Activated CD4-positive, alpha-beta T cell treated with anti-CD3 and anti-CD28 coated beads, Interleukin-2, amount 50 U/mL, for 16 hours (primary cell): ENCODE measurements around the gene RHOD.
A peak's percentile ranks its signal among the peaks of the same experiment; 100 is the strongest.

Experiments
- DNase-seq: peaks from one replicate; pipeline ENCODE4 v3.0.0-alpha.2; 2020

RHOD gene

DNA sequence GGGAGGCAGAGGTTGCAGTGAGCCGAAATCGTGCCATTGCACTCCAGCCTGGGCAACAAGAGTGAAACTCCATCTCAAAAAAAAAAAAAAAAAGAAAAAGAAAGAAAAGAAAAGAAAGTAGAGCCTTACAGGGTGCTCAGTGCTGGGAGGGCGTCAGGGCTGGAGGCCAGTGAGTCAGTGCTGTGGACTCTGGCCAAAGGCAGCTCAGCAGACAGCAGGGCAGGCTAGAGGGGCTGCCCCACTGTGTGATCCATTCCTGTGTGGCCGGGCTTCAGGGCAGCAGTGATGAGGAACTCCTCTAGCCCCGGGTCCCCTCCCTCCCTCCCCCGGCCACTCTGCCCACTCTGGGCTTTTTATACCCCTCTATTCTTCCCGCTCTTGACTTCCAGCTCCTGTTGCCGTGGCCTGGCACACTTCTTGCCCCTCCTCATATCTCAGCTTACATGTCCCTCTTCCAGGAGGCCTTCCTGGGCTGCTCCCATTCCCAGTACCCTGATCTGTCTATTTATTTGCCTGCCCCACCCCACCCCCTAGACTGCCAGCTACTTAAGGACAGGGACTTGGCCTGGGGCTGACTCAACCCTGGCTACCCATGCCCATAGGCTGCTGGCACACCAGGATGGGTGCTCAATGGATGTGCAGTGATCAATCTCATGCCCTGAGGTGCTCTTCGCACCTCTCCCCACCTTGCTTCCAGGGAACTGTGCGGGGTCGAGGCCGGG is 23.7 kb upstream of the RHOD start:
- DNase-seq, result no peak

DNA sequence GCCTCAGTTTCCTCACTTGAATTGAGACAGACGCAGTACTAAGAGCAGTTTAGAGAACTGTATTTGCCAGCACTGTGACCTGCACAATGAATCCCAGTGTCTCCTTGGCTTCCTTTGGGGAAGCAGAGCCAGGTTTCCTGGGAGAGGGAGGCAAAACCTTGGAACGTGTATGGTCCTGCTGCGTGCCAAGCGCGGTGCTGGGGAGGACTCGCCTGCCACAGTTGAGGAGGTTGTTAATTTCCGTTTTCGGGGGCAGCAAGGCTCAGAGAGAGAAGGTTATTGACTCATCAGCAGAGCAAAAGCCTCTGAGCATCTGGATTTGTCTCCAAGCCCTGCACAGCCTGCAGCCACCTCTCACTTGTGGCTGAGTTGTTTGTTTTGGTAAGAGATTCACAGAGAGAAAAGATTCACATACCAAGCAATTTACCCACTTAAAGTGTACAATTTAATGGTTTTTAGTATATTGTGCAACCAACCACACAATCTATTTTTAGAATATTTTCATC is 22.9 kb upstream of the RHOD start:
- no peak for DNase-seq

DNA sequence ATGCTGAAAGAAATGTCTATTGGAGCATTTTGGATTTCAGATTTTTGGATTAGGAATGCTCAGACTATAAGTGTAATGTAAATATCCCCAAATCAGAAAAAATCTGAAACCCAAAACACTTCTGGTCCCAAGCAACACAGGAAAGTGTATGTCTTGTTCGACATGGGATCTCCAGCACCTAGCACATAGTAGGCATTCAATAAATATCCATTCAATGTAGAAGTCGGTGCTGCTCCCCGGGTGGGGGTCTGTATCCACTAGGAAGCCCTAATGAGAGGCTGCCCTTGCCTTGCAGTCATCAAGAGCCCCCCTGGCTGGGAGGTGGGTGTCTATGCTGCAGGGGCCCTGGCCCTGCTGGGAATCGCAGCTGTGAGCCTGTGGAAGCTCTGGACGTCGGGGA is 22.3 kb upstream of the RHOD start:
- DNase-seq, result no peak

DNA sequence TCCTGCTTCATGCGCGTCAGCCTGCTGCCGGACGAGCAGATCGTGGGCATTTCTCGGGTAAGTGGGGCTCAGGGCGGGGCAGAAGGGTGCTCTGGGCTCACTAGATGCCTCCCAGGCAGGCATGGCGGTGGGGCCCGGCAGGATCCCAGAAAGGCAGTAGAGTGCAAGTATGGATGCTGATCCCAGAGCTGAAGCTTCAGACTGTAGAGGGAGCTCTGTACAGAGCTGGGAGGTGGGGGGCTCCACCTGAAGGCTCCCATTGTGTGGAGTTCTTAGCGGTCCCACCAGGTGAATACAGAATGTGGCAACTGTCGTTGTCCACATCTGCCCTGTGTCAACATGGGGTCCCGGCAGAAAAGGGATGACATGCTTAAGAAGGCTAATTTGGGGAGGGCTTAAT is 16.5 kb upstream of the RHOD start:
- no peak for DNase-seq

DNA sequence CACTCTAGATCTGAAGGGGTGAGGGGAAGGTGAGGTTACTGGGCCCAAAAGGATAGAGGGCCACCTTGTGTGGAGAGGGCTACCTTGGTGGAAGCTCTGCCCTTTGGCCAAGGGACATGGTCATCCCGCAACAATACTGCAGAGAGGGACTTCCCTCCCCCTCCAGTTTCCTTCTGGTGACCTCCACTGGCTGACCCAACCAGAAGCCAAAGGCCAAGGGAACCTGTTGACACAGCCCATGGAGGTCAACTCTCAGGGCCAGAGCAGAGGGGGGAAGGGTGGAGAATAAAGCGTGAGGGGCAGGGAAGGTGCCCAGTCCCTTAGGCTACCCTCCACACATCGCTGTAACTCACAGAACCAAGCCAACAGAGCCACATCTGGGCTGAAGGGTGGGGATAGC is 15.0 kb upstream of the RHOD start:
- no peak for DNase-seq

DNA sequence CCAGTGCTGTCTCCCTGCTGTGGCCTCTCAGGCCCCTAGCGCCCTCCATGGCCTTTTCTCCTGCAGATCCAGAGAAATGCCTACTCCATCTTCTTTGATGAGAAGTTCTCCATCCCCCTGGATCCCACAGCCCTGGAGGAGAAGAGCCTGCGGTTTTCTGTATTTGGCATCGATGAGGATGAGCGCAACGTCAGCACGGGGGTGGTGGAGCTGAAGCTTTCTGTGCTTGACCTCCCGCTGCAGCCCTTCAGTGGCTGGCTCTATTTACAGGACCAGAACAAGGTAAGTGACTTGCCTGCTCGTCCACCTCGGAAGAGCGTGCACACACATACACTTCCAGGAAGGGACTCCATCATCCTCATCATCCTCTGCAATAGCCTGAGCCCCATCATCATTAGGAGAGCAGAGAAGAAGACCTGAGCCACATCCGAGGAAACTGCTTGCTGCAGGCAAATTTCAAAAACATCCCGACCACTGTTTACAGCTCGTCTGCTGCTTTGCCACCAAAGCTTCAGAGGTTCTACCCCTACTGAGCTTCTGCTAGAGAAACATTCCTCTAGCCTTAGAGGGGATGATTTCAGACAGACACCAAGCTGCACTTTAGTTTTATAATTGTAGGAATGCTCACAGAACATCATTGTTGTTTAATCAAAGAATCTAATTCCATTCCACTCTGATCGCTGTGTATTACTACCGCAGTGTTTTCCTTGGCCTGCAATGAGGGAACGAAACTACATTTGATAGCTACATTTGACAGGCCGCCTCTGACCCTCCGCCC is 12.9 kb upstream of the RHOD start:
- DNase-seq, result no peak

DNA sequence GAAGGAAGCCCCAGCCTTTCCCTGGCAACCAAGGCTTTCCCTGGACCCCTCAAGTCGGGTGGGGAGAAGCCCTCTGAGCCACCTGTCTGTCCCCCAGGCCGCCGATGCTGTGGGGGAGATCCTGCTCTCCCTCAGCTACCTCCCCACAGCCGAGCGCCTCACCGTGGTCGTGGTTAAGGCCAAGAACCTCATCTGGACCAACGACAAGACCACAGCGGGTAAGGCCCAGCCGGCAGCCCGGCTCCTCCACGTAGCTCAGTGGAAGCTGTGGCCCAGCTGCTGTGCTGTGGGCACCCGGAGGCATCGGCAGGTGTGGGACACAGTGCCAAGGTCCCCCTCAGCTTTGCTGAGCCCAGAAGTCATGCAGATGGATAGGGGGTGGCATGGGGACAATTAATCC is 12.2 kb upstream of the RHOD start:
- DNase-seq, result no peak

DNA sequence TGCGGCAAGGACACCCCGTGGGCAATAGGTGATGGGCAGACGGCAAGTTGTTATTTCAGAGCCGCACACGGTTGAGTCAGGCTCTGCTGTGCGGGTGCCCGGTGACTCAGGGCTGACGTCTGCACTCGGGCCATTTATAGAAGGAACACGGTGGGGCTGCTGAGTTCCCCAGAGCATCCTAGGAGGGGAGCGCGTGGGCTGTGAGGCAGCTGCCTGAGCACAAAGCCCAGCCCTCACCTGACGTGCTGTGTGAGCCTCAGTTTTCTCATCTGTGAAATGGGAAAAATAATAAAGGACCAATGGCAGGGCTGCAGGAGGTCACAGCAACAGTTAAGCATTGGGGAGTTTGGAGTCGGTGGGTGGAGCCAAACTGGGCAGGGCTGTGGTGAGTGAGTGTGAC is 11.3 kb upstream of the RHOD start:
- no peak for DNase-seq

DNA sequence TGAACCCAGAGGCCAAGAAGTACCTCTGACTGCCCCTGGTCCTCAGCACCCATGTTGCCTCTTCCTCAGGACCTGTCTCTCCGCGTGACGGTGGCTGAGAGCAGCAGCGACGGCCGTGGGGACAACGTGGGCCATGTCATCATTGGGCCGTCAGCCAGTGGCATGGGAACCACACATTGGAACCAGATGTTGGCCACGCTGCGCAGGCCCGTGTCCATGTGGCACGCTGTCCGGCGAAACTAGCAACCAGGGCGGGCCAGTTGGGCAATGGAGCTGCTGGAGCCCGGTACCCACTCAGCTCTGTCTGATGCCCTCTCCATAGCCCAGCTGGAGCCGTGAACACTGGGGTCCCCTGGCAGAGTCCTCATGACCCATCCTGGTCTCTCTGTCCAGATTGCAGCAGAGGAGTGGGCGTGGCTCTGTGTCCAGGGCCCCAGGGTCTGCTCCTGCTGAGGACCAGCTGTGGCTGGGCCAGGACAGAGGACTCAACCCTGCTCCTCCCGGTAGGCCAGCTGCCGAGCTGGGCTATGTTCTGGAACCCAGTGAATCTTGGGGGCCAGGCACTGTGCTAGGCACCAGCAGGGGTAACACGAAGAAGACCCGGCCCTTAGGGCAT is 8.0 kb upstream of the RHOD start:
- no peak for DNase-seq

DNA sequence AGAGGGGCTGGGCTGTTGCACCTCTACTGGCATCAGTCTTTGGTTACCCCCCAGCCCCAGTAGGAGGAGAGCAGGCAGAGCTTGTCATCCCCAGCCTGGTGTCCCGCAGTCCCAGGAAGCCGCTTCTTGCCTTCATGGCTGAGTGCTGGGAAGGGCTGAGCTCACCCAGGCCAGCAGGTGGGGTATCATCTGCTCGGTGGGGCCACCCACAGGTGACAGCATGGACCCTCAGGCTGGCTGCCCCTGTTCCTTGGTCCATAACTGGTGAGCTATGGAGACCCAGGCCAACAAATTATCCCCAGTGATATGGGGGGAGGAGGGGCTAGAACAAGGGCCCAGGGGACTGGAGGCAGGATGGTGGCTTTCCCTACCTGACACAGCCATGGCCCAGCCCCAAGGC is 6.5 kb upstream of the RHOD start:
- no peak for DNase-seq

DNA sequence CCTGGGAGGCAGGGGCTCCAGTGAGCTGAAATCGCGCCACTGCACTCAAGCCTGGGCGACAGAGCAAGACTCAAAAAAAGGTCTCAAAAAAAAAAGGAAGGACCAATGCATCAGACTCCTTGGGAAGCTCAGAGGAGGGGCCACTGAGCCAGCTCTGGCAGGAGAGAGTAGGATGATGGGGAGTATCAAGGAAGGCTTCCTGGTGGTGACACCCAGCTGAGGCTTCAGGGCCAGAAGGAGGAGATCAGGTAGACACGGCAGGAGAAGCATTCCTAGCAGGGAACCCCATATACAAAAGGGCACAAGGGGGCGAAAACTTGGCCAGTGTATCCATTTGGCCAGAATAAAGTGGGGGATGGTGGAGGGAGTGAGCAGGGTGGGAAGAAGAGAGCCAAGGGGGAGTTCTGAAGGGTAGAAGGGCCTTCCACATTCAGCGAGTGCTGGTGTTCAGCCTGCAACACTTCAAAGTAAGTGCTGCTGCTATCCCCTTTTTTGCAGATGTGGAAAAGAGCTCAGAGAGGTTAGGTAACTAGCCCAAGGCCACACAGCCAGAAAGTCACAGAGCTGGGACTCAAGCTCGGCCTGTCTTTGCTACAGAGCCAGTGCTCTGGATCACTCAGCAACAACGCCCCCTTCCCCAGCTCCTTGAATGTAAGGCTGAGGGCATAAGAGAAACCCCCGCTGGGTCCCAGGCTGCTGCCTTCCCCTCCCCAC is 5.3 kb upstream of the RHOD start:
- DNase-seq, result no peak

DNA sequence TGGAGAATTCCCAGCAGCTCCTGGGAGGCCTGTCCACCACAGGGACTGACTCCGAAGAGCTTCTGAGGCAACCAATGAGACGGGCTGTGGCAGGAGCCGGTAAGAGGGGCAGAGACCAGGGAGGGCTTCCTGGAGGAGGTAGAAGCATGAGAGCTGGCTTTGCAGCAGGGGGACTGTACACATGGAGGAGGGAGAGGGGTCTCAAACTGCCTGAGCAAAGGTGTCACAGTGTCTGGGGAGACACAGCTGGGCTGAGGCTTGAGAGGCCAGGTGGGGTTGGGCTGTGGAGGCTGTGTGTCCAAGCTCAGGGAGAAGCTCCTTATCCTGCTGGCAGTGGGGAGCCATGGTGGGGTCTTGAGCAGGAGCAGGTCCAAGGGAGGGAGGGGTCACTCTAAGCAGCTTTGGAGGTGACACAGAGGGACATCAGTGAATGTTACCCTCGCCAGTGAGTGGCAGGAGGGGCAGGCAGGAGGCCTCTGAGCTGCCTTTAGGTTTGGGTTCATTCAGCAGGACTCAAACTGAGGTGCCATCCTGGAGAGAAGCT is 4.6 kb upstream of the RHOD start:
- no peak for DNase-seq

DNA sequence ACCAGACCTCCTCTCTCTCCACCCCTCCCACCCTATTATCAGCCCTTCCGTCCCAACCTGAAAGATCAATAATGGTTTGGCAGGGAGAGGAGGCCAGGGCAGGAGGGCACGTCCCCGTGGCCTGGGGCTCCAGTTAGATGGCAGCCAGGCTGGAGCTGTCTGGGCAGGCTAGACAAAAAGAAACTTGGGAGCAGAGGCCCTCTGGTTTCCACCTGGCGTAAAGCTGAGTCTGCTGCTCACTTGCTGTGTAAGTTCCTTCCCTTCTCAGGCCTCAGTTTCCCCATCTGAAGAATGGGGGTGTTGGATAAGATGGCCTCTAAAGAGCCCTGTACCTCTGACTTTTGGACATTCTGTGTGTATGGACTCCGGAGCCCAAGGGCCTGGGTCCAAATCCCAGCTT is 3.8 kb upstream of the RHOD start:
- no peak for DNase-seq

DNA sequence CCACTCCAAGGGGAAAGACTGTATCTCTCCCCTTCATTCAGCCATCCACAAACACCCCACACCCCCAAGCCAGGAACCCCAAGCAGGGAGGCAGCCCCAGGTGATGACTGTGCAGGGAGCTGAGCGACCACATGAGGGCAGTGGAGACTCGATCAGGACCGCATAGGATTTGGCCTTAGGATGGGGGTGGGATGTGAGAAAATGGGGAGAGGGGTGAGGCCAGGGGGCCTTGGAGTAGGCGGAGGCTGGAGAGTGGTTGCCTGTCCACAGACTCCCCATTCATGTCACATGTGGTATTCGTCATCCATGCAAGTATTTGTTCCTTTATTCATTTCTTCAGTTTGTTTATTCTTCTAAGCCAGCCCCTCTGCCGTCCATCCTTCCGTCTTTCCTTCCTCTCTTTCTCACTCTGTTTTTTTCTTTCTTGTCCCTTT is 2.7 kb upstream of the RHOD start:
- peak; percentile 43 for DNase-seq

DNA sequence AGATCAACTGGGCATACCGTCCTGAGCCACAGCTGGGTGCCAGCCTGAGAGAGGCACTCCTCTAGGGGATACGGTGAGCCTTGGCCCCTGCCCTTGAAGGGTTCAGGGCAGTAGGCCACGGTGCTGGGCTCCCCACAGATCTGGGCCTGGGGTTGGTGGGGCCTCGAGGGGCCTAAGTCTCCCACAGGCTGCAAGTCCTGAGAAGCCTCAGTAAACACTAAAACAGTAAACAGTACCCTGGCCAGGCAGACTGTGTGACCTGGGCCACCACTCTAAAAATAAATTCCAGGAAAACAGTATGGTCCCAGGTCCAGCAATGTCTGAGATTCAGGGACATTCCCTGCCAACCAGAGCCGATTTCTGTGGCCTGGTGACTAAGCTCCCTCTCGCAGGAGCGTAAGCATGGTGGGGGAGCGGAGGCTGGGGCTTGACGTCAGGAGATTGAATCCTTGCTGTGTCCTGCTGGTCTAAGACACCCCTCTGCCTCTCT is 2.3 kb upstream of the RHOD start:
- DNase-seq, result no peak

DNA sequence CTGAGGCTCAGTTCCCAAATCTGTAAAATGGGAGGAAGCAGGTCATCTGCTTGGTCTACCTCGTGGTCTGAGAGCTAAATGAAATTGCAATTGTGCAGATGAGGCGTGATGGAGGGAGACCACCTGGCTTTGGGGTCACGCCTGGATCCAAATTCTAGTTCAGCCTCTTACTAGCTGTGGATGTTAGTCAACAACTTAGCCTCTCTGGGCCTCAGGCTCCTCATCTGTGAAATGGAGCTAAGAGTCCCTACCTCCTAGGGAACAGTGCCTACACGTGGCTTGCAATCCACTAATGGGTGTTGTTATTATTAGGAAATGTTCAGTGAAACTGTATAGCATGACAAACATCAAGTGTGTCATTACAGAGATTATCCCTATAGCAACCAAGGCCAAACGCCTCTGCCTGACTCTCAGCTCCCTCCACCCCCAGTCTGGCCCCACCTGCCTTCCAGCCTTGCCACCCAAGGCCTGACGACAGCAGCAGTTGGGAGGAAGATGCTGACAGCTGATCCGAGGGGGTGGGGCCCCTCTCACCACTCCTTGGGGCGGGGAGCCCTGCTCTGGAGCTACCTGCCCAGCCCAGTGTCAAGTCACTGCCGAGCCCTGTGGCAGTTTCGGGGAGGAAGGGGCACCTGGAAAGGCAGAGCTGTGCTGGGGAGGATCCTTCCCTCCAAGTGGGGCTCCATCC is 1.7 kb upstream of the RHOD start:
- DNase-seq, result peak; percentile 19

DNA sequence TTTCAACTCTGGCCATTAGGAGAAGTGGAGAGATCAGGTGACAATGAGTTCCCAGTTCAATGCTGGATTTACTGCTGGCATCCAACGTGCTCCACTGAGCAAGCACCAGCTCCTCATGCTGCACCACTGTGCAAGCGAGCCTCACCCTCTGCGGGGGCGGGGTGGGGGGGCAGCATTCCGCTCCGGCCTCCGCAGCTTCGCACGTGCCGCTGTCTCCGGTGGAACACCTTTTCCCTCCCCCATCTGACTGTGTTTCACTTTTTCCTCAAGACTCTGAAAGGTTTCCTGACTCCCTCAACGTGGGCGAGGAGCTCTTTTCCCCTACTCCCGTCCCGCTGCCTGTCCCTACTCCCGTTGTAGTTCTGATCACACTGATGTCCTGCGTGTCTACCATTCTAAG is 835 bp upstream of the RHOD start:
- no peak for DNase-seq

DNA sequence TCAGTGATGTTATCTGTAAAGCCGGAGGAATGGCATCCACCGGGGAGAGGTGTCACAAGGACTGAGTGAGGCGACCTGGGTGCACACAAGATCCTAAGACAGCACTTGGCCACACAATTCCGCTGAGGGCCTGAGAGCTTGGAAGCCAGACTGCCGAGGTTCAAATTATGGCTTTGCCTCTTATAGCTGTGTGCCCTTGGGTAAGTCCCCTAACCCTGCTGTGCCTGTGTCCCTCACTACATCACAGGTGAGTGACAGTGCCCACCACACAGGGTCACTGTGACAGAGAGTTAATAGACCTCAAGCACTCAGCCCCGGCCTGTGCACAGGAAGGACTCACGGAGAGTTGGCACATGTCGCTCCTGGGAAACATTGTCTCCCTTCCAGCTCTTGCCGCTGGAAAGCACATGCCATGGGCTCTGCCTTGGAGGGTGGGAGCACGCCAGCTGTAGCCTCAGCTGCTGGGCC is 592 bp downstream of the RHOD start:
- DNase-seq, result no peak

DNA sequence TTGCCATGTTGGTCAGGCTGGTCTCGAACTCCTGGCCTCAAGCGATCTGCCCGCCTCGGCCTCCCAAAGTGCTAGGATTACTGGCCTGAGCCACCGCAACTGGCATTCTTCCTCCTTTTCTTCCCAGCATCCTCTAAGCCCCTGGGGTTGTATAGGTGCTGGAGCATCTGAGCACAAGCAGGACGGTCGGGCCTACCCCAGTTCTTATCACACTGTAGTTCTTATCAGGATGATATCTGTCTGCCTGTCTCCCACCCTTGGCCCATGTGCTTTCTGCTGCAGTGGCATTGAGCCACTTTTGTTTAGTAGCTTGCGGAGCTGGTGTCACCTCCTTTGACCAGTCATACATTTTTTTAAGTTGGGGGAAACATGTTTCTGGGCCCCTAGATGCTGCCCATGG is 1.9 kb downstream of the RHOD start:
- no peak for DNase-seq

DNA sequence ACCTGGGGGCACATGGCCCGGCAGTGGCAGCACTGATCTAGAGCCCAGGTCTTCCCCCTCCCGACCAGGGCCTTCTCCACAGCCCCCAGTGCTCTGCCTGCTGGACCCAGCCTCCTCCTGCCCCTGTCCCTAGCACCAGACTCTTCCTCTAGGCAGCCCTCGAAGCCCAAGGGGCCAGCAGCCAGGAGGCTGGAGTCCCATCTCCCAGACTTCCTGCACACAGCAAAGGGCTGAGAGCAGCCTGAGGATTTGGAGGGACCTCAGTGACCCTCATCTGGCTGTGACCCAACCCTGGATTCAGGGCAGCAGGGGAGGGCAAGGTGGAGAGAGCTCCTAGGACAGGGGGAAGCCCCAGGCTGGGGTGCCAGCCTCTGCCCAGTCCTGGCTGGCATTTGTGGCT is 3.0 kb downstream of the RHOD start:
- no peak for DNase-seq

DNA sequence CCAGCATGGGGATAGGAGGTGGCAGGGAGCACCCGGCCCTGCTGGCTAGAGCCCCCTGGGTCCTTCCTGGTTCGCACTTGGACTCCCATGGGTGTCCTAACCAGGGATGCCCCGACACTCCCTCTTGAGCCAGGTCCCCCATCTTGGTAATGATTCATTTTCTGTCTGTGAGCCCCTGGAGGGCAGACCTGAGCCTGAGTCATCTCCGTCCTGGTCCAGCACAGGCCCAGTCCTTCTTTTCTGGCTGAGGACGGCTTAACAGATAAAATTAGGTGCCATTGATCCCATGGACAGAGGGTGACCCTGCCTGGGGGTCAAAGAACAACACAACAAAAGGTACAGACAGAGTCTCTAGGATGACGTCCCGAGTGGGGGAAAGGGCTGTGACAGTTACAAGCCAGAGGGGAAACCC is 3.5 kb downstream of the RHOD start:
- no peak for DNase-seq
